Endodermal cell (in vitro differentiated cells): Measurements from ENCODE around the gene SBK2. TPM values are rescaled to one million over a fixed set of nuclear protein-coding genes. Genes with fewer than 3 reads are reported as not detected.

Source experiments
- DNase-seq: peaks from one replicate; pipeline ENCODE4 v3.0.0-alpha.2; 2017
- H3K27ac ChIP-seq: 2 replicates; pipeline ENCODE4 v1.5.1; 2013; ENCODE audit warnings: mild to moderate bottlenecking, low read depth, low read length, moderate library complexity
- H3K27me3 ChIP-seq: 2 replicates; pipeline ENCODE4 v1.6.1; 2013; ENCODE audit warnings: mild to moderate bottlenecking, low read length, moderate library complexity; ENCODE audit not compliant: insufficient read depth, control insufficient read depth, poor library complexity, severe bottlenecking
- H3K36me3 ChIP-seq: 2 replicates; pipeline ENCODE4 v1.7.0; 2013; ENCODE audit warnings: mild to moderate bottlenecking, low read length, moderate library complexity; ENCODE audit not compliant: control insufficient read depth, insufficient read depth
- H3K4me1 ChIP-seq: one replicate; pipeline ENCODE4 v1.7.0; 2013; ENCODE audit warnings: low read length; ENCODE audit not compliant: control insufficient read depth, insufficient read depth
- H3K4me3 ChIP-seq: 2 replicates; pipeline ENCODE4 v1.5.1; 2013; ENCODE audit warnings: mild to moderate bottlenecking, low read length, moderate library complexity
- H3K9ac ChIP-seq: 2 replicates; pipeline ENCODE4 v1.6.1; 2013; ENCODE audit warnings: mild to moderate bottlenecking, low read length, moderate library complexity; ENCODE audit not compliant: poor library complexity, severe bottlenecking; ENCODE audit errors: extremely low read depth
- H3K9me3 ChIP-seq: 2 replicates; pipeline ENCODE4 v1.6.1; 2013; ENCODE audit warnings: mild to moderate bottlenecking, low read length, moderate library complexity; ENCODE audit not compliant: control insufficient read depth
- H3K27ac Mint-ChIP-seq: 2 replicates; pipeline ENCODE4 v1.8.0; 2020; ENCODE audit warnings: mixed read lengths
- H3K27me3 Mint-ChIP-seq: 2 replicates; pipeline ENCODE4 v1.8.0; 2021; ENCODE audit warnings: mild to moderate bottlenecking, mixed read lengths; ENCODE audit not compliant: insufficient read depth
- H3K36me3 Mint-ChIP-seq: 2 replicates; pipeline ENCODE4 v1.8.0; 2020; ENCODE audit warnings: low read depth, mixed read lengths
- H3K4me1 Mint-ChIP-seq: 2 replicates; pipeline ENCODE4 v1.8.0; 2020; ENCODE audit warnings: mixed read lengths
- H3K4me3 Mint-ChIP-seq: 2 replicates; pipeline ENCODE4 v1.8.0; 2020; ENCODE audit warnings: mild to moderate bottlenecking, moderate library complexity, mixed read lengths
- H3K9me3 Mint-ChIP-seq: 2 replicates; pipeline ENCODE4 v1.8.0; 2020; ENCODE audit warnings: mild to moderate bottlenecking, mixed read lengths
- WGBS, 2 experiments: methylation state at CpG; one replicate each; pipeline versions ENCODE4 v1.1.5 to v1.1.7; 2013; ENCODE audit warnings: missing lambda C conversion rate in 2 of 2, mixed read lengths in 1 of 2; ENCODE audit not compliant: insufficient coverage in 1 of 2, insufficient read length in 1 of 2; 5-methylcytosine and 5-hydroxymethylcytosine counted together
- total RNA-seq, 2 donors: library from RNA; stranded (reverse); fragmentation: NEBNext Ultra II Directional in 1 of 2; extraction: Animal tissue kit (Norgen Biotek cat#: 25700) in 1 of 2; gene quantifications; 2 replicates in 1 of 2; 3 replicates in 1 of 2; pipeline ENCODE4 v1.2.1, GENCODE V29; 2021
- TF ChIP-seq, protein P1 (sequence below): fragments of 200-600 bp; sonication (generic); conservative IDR thresholded peaks from 2 replicates; pipeline ENCODE4 v1.5.0; 2021; ENCODE audit warnings: antibody characterized with exemption, mild to moderate bottlenecking

Gene SBK2
- total RNA-seq, 2 donors from 2014 or later, result 3.3 to 6.6 TPM

GRCh38 chr19:55580628-55581144 lies 43.8 kb upstream of the SBK2 start, which contains the start of gene ZNF579:
ZNF579 (minus strand) TSS chr19:55580848; CDS start chr19:55579639, 1,209 bp downstream.
- Mint-ChIP-seq H3K4me1 (peaks cover 16% of the 10 kb centered on the region), H3K4me3 (peak within 1 kb of the TSS; percentile 90), H3K36me3 (peaks cover 22% of the 10 kb centered on the region), H3K9me3 (no peaks in the 10 kb centered on the region), H3K27ac (peak within 1 kb of the TSS; percentile 71), H3K27me3 (peaks cover 2% of the 10 kb centered on the region)
- H3K9ac ChIP-seq, result peak within 1 kb of the TSS; percentile 83
- 3% methylated on average over 7 to 20 of the region's 24 CpGs for WGBS, 2 experiments
- no peaks in the 10 kb centered on the region for H3K4me1 ChIP-seq
- TF ChIP-seq, protein P1, sequence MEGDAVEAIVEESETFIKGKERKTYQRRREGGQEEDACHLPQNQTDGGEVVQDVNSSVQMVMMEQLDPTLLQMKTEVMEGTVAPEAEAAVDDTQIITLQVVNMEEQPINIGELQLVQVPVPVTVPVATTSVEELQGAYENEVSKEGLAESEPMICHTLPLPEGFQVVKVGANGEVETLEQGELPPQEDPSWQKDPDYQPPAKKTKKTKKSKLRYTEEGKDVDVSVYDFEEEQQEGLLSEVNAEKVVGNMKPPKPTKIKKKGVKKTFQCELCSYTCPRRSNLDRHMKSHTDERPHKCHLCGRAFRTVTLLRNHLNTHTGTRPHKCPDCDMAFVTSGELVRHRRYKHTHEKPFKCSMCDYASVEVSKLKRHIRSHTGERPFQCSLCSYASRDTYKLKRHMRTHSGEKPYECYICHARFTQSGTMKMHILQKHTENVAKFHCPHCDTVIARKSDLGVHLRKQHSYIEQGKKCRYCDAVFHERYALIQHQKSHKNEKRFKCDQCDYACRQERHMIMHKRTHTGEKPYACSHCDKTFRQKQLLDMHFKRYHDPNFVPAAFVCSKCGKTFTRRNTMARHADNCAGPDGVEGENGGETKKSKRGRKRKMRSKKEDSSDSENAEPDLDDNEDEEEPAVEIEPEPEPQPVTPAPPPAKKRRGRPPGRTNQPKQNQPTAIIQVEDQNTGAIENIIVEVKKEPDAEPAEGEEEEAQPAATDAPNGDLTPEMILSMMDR, result no peak
- H3K4me3 ChIP-seq, result peak within 1 kb of the TSS; percentile 85
- H3K27me3 ChIP-seq, result no peaks in the 10 kb centered on the region
- H3K36me3 ChIP-seq, result peaks cover 12% of the 10 kb centered on the region
- DNase-seq, result peak; percentile 94
- no peaks in the 10 kb centered on the region for H3K9me3 ChIP-seq
- H3K27ac ChIP-seq, result peak within 1 kb of the TSS; percentile 75

GRCh38 chr19:55579766-55580621 lies 43.1 kb upstream of the SBK2 start:
- peaks cover 12% of the 10 kb centered on the region for H3K4me1 Mint-ChIP-seq
- peak overlapping the region; percentile 83 for H3K9ac ChIP-seq
- 13 to 33% methylated on average over 7 to 20 of the region's 20 CpGs for WGBS, 2 experiments

More at GRCh38 chr19:55579766-55580621, 43.1 kb upstream of the SBK2 start:
- Mint-ChIP-seq H3K4me3 (peak overlapping the region; percentile 90), H3K9me3 (no peaks in the 10 kb centered on the region), H3K36me3 (peaks cover 22% of the 10 kb centered on the region), H3K27ac (peak overlapping the region; percentile 32), H3K27me3 (peaks cover 2% of the 10 kb centered on the region)
- peak; percentile 74 for DNase-seq
- Histone ChIP-seq H3K4me3 (peak overlapping the region; percentile 85), H3K27me3 (no peaks in the 10 kb centered on the region), H3K36me3 (peaks cover 12% of the 10 kb centered on the region), H3K9me3 (no peaks in the 10 kb centered on the region), H3K27ac (peak overlapping the region; percentile 75), H3K4me1 (no peaks in the 10 kb centered on the region)
- TF ChIP-seq, protein P1, result no peak
